K562 (cell line): ENCODE measurements around the gene ETV2. TPM values are rescaled to one million over a fixed set of nuclear protein-coding genes. Genes with fewer than 3 reads are reported as not detected.
A peak's percentile ranks its signal among the peaks of the same experiment; 100 is the strongest.

Experiments used
- ASH1L ChIP-seq: fragments of 450-650 bp; IDR thresholded peaks from 2 replicates; pipeline ENCODE4 v1.6.1; 2018; ENCODE audit warnings: borderline replicate concordance, mild to moderate bottlenecking, low read depth; ENCODE audit not compliant: partially characterized antibody
- ATF7 ChIP-seq: fragments of 450-650 bp; IDR thresholded peaks from 2 replicates; pipeline ENCODE4 v1.7.1; 2014; ENCODE audit warnings: mild to moderate bottlenecking, moderate library complexity
- CREM ChIP-seq: IDR thresholded peaks from 2 replicates; pipeline ENCODE4 v1.6.1; 2014; ENCODE audit warnings: antibody characterized with exemption, low read depth
- EHMT2 ChIP-seq: fragments of 450-650 bp; IDR thresholded peaks from 2 replicates; pipeline ENCODE4 v1.6.1; 2018; ENCODE audit warnings: antibody characterized with exemption
- HDAC1 ChIP-seq, 2 experiments: fragments of 450-650 bp; IDR thresholded peaks; 2 replicates each; pipeline ENCODE4 v1.6.1; 2016 to 2017; ENCODE audit warnings: inconsistent platforms in 1 of 2, mild to moderate bottlenecking in 1 of 2, moderate library complexity in 1 of 2
- HIVEP1 ChIP-seq: fragments of 250-450 bp; sonication (Bioruptor Pico); IDR thresholded peaks from 2 replicates; pipeline ENCODE4 v1.4.0; 2020; ENCODE audit warnings: mild to moderate bottlenecking
- NCOA1 ChIP-seq: fragments of 450-650 bp; IDR thresholded peaks from 2 replicates; pipeline ENCODE4 v1.6.1; 2016; ENCODE audit warnings: low read depth
- TEAD4 ChIP-seq, 2 experiments: sonication (generic) in 1 of 2; formaldehyde crosslinking in 1 of 2; IDR thresholded peaks; 2 replicates each; pipeline versions ENCODE4 v1.6.1 to v1.8.0; 2012 to 2022; ENCODE audit warnings: borderline replicate concordance in 1 of 2, inconsistent platforms in 1 of 2, low read length in 1 of 2, mild to moderate bottlenecking in 1 of 2, missing genetic modification reagents in 1 of 2
- polyA plus RNA-seq, 8 experiments: library from polyadenylated mRNA; depleted of rRNA in 4 of 8; stranded (reverse) in 5 of 8; unstranded in 3 of 8; fragments of >200 nt; fragmentation: Nextera tagmentation in 2 of 8; fragmentation: Illumina TruSeq in 1 of 8; extraction: Ambion mirVana in 2 of 8; extraction: Trizol in 1 of 8; gene quantifications; 2 replicates each; pipeline versions ENCODE4 v1.2.1 to v1.2.3, GENCODE V29; 2011 to 2014; ENCODE audit warnings: inconsistent platforms in 1 of 8, missing spikeins in 1 of 8
- total RNA-seq, 7 experiments: library from RNA; depleted of rRNA in 6 of 7; stranded (reverse); fragments of >200 nt in 6 of 7; fragmentation: Illumina TruSeq in 2 of 7; extraction: Trizol in 2 of 7; gene quantifications; 2 replicates each; pipeline versions ENCODE4 v1.2.1 to v1.2.3, GENCODE V29; 2011 to 2021; ENCODE audit warnings: low replicate concordance in 1 of 7
- TF ChIP-seq, protein P1 (sequence below), 2 experiments: IDR thresholded peaks; 2 replicates each; pipeline ENCODE4 v1.6.1; 2011; ENCODE audit warnings: borderline replicate concordance in 1 of 2, control low read depth in 1 of 2, low read depth in 1 of 2, low read length in 1 of 2, mild to moderate bottlenecking in 1 of 2, mixed read lengths in 1 of 2, moderate library complexity in 1 of 2; ENCODE audit not compliant: insufficient read depth in 1 of 2, insufficient read length in 1 of 2, poor library complexity in 1 of 2, severe bottlenecking in 1 of 2; ENCODE audit errors: extremely low read depth in 1 of 2
- TF ChIP-seq, protein P2 (sequence below), 2 experiments: fragments of 450-650 bp; IDR thresholded peaks; 2 replicates each; pipeline ENCODE4 v1.6.1; 2016
- TF ChIP-seq, protein P3 (sequence below): fragments of 250-450 bp; sonication (Bioruptor Pico); IDR thresholded peaks from 2 replicates; pipeline ENCODE4 v1.5.0; 2021
- TF ChIP-seq, protein P4 (sequence below), 2 experiments: fragments of 450-650 bp in 1 of 2; sonication (generic) in 1 of 2; formaldehyde crosslinking in 1 of 2; IDR thresholded peaks; 2 replicates each; pipeline versions ENCODE4 v1.7.1 to v1.9.0; 2016 to 2022; ENCODE audit warnings: inconsistent platforms in 1 of 2, mild to moderate bottlenecking in 1 of 2, missing genetic modification reagents in 1 of 2

Gene ETV2
- total and polyA plus RNA-seq, 9 of the 15 experiments (the other 6 are each of a cell fraction or from before 2014, with no cell fraction given) = 0.11 to 3.7 (median 0.55) TPM

DNA sequence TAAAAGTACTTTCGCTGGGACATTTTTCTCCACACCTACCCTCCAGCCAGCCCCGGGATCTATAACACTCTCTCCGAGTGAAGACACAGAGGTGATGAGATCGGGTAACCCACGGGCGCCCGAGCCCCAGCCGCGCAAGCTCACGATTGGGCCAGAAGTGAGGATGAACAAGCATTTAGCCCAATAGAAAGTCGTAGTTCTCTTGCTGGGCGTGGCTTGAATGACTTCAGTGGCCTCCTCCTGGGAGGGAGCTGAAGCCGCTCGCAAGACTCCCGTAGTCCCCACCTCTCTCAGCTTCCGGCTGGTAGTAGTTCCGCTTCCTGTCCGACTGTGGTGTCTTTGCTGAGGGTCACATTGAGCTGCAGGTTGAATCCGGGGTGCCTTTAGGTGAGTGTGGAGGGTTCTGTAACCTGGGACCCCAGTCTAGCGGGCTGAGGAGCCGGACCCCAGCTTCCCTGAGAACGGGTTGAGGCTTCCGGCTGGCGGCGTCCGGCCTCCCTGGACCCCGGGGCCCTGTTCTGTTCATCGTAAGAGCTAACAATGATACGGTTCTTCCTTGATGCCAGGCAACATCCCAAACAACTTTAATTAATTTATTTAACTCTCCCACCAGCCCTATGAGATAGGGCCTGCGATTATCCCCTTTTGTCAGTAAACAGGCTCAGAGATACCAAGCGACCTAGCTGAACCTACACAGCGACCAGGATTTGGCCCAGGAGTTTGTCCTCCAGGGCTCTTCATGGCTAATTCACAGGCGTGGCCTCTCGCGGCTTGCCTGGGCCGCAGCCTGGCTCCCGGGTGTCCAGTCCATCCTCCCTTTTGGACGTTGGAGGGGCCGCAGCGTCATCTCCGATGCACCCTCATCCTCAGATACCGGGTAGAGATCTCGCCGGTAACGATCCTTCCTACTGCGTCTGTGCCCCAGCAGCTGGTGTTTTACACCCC, 6.7 kb downstream of the ETV2 start, which contains the start of gene COX6B1 (continued):
- TF ChIP-seq, protein P1, sequence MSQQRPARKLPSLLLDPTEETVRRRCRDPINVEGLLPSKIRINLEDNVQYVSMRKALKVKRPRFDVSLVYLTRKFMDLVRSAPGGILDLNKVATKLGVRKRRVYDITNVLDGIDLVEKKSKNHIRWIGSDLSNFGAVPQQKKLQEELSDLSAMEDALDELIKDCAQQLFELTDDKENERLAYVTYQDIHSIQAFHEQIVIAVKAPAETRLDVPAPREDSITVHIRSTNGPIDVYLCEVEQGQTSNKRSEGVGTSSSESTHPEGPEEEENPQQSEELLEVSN (IDR thresholded peaks at IDR 0.05; ENCODE audit: borderline replicate concordance in 1 of 2, extremely low read depth in 1 of 2, insufficient read depth in 1 of 2, insufficient read length in 1 of 2, low read depth in 1 of 2, low read length in 1 of 2, poor library complexity in 1 of 2, severe bottlenecking in 1 of 2) = peak; percentile 34 to 50
- TF ChIP-seq CREM (peak; percentile 59), EHMT2 (no peak), HIVEP1 (CRISPR knock-in tag) (no peak), HDAC1 (IDR thresholded peaks at IDR 0.05) (0 out of 4 replicates have a peak, but pooled peaks of 1 of the 2 experiments have one; percentile 53), ATF7 (peak; percentile 91), ASH1L (peak; percentile 84), NCOA1 (0 out of 2 replicates have a peak, but pooled peaks have one; percentile 49), TEAD4 (IDR thresholded peaks at IDR 0.05; ENCODE audit: low read length) (no peak), TEAD4 (CRISPR knock-in tag; IDR thresholded peaks at IDR 0.05; ENCODE audit: borderline replicate concordance) (no peak)
- TF ChIP-seq, protein P2, sequence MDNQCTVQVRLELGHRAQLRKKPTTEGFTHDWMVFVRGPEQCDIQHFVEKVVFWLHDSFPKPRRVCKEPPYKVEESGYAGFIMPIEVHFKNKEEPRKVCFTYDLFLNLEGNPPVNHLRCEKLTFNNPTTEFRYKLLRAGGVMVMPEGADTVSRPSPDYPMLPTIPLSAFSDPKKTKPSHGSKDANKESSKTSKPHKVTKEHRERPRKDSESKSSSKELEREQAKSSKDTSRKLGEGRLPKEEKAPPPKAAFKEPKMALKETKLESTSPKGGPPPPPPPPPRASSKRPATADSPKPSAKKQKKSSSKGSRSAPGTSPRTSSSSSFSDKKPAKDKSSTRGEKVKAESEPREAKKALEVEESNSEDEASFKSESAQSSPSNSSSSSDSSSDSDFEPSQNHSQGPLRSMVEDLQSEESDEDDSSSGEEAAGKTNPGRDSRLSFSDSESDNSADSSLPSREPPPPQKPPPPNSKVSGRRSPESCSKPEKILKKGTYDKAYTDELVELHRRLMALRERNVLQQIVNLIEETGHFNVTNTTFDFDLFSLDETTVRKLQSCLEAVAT (IDR thresholded peaks at IDR 0.05) = no peak
- TF ChIP-seq, protein P3, sequence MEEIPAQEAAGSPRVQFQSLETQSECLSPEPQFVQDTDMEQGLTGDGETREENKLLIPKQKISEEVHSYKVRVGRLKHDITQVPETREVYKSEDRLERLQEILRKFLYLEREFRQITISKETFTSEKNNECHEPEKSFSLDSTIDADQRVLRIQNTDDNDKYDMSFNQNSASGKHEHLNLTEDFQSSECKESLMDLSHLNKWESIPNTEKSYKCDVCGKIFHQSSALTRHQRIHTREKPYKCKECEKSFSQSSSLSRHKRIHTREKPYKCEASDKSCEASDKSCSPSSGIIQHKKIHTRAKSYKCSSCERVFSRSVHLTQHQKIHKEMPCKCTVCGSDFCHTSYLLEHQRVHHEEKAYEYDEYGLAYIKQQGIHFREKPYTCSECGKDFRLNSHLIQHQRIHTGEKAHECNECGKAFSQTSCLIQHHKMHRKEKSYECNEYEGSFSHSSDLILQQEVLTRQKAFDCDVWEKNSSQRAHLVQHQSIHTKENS (CRISPR knock-in tag) = no peak
- TF ChIP-seq, protein P4, sequence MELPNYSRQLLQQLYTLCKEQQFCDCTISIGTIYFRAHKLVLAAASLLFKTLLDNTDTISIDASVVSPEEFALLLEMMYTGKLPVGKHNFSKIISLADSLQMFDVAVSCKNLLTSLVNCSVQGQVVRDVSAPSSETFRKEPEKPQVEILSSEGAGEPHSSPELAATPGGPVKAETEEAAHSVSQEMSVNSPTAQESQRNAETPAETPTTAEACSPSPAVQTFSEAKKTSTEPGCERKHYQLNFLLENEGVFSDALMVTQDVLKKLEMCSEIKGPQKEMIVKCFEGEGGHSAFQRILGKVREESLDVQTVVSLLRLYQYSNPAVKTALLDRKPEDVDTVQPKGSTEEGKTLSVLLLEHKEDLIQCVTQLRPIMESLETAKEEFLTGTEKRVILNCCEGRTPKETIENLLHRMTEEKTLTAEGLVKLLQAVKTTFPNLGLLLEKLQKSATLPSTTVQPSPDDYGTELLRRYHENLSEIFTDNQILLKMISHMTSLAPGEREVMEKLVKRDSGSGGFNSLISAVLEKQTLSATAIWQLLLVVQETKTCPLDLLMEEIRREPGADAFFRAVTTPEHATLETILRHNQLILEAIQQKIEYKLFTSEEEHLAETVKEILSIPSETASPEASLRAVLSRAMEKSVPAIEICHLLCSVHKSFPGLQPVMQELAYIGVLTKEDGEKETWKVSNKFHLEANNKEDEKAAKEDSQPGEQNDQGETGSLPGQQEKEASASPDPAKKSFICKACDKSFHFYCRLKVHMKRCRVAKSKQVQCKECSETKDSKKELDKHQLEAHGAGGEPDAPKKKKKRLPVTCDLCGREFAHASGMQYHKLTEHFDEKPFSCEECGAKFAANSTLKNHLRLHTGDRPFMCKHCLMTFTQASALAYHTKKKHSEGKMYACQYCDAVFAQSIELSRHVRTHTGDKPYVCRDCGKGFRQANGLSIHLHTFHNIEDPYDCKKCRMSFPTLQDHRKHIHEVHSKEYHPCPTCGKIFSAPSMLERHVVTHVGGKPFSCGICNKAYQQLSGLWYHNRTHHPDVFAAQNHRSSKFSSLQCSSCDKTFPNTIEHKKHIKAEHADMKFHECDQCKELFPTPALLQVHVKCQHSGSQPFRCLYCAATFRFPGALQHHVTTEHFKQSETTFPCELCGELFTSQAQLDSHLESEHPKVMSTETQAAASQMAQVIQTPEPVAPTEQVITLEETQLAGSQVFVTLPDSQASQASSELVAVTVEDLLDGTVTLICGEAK (IDR thresholded peaks at IDR 0.05) = peak; percentile 96
- TF ChIP-seq, protein P4 (CRISPR knock-in tag; IDR thresholded peaks at IDR 0.05) = no peak
